GM18508 (cell line): ENCODE measurements around the gene HPCAL1.

Experiments
- ATAC-seq: cut with Tn5 transposase; IDR thresholded peaks from one replicate; pipeline ENCODE4 v1.9.1; 2021; ENCODE audit warnings: moderate number of reproducible peaks; ENCODE audit not compliant: insufficient read depth, unreplicated experiment

HPCAL1 gene

GRCh38 chr2:10413503-10413902, 110.8 kb downstream of the HPCAL1 start:
- ATAC-seq, result no peak

DNA sequence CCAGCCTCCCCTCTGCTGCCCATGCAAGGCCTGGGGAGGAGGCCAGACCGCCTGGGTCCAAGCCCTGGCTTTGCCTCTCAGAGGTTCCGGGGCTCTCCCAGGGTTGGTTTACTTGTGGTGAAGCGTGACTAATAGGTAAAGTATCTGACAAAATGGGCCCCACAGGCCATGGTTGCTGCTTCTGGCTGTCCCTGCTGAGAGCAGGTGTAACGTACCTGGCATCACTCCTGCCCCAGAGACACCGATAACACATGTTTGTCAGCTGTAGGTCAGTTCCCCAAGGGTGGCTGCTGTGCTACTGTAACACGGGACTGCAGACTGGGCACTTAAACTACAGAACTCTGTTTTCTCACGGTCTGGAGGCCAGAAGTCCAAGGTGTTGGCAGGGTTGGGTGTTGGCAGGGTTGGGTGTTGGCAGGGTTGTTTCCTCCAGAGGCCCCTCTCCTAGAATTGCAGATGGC, 111.3 kb downstream of the HPCAL1 start:
- no peak for ATAC-seq

GRCh38 chr2:10414591-10414990, 111.9 kb downstream of the HPCAL1 start:
- ATAC-seq, result no peak

DNA sequence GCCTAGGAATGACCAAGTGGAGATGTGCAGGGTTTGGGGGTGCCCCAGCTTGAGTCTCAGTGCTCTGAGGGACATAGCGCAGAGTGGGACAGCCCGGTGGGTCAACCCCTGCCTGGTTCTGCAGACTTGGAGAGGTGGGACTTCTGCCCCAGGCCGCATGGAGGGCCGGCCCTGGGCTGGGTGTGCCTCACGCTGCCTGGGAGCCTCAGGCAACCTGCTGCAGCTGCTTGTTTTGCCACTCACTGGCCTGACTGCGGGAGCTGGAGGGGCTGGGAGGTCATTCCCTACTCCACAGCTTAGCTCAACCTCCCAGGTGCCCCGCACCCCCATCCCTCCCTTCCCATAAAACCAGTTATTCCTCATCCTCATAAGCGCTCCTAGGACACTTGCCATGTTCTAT, 112.3 kb downstream of the HPCAL1 start:
- ATAC-seq, result no peak

GRCh38 chr2:10415640-10416039, 112.9 kb downstream of the HPCAL1 start:
- ATAC-seq, result no peak

DNA sequence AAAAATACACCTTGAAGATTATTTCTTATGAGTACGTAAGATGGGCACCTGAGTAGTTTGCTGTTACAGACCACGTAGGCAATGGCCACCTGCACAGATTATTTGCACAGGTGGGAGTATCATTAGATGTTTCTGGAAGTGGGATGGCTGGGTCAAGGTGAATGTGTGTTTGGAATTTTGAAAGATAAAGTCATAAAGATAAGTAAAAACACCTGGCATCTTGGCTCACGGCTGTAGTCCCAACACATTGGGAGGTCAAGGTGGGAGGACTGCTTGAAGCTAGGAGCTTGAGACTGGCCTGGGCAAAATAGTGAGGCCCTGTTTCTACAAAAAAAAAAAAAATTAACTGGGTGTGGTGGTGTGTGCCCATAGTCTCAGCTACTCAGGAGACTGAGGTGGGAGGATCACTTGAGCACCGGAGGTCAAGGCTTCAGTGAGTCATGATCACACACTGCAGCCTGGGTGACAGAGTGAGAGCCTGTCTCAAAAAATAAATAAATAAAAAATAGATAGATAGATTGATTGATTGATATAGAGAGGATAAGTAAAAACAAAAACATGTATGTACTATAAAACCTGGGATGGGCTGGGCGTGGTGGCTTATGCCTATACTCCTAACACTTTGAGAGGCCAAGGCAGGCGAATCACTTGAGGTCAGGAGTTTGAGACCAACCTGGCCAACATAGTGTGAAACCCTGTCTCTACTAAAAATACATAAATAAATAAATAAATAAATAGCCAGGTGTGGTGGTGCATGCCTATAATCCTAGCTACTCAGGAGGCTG, 115.0 kb downstream of the HPCAL1 start:
- ATAC-seq, result no peak

GRCh38 chr2:10419553-10420257, 117.0 kb downstream of the HPCAL1 start:
- ATAC-seq, result no peak

DNA sequence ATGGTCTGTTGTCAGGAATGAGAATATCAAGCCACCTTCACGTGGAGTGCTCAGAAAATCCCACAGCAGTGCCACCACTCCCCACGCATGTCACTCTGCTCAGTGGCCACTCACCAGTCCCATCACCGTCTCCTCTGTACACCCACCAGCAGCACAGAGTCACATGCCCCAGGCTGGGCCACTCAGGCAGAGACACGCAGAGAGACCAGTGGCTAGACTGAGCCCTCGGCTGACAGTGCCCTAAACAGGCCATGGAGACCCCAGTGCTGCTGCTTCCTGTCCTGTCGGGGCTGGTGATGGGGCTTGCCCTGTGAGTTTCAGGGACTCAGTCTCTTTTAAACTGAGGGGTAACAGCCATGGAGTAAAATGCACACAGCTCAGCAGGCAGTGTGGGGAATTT, 119.5 kb downstream of the HPCAL1 start:
- ATAC-seq, result no peak

DNA sequence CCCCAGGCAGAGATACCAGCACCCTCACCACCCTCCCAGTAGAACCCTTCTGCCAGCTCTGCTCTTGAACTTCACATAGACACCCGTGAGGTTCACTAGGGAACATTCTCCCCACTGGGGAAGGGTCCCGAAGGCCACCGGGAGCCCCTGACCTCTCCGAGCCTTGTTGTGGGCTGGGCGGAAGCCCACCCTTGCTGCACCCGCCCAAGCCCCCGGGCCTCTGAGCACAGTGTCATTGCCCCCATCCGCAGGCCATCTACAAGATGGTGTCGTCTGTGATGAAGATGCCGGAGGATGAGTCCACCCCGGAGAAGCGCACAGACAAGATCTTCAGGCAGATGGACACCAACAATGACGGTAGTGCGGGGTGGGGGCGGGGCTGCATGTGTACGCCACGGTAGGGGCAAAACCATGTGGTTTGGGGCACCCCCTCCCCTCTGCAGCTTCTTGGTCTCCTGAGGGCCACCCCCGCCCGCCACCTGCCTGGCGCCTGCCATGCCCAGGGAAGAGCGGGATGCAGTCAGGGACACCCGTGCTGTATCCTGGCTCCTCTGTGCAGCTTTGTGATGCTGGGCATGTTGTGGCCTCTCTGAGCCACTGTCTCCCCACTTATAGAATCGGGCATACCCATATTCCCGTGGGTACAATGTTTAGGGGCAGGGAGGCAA, 120.2 kb downstream of the HPCAL1 start:
- ATAC-seq, result no peak

DNA sequence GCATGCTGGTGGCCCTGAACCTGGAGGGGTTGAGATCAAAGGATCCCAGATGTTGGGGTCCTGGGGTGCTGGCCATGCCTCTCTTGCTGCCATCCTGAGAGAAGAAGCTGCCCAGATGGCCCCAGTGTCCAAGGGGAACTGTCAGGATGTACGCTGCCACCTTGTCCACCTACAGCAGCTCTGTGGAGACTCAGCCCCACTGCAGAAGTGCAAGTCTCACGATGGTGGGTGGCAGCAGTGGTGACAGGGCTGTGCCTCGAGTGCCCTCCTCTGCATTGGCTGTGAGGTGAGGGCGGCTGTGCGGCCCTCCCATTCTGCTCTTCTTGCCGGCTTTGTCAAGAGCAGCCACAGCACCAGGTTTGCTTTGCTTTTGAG, 120.7 kb downstream of the HPCAL1 start:
- no peak for ATAC-seq

DNA sequence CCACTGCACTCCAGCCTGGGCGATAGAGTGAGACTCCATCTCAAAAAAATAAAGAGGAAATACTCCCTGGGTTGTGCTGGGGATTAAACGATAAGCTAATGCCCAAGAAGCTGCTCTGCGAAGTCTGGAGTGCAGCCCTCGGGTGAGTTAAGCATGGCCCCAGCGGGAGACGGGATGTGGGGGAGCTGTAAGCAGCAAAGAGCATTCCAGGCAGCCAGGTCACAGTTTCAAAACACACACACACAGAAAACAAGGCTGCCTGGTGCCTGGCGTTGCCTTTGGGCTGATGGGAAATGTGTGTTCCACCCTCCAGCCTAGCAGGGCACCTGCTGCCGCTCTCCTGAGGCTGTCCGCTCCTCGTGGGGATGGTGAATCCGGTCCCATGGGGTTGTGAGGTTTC, 121.3 kb downstream of the HPCAL1 start:
- ATAC-seq, result no peak

DNA sequence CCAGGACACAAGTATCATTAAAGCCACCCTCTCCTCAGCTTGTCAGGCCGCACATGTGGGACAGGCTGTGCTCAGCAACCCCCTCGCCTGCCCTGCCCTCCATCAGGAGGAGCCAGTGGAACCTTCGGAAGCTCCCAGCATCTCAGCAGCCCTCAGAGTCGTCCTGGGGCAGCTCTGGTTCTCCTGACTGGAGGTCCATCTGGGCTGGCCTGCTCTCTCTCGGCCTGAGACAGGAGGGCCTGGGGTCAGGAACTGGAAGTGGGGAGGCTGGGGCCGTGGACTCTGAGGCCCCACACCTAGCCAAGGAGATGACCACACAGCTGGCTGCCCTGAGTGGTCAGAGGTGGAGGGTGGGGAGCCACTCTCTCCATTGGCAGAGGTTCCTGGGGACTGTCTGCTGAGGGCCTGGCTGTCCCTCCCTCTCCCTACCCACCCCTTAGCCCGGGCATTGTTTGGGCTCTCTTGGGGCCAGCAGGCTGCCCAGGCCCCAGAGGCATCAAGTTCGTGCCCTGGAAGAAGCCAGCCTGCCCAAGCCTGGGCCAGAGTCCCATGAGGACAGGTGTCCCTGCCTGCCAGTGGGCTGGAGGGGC, 122.3 kb downstream of the HPCAL1 start:
- ATAC-seq, result no peak

DNA sequence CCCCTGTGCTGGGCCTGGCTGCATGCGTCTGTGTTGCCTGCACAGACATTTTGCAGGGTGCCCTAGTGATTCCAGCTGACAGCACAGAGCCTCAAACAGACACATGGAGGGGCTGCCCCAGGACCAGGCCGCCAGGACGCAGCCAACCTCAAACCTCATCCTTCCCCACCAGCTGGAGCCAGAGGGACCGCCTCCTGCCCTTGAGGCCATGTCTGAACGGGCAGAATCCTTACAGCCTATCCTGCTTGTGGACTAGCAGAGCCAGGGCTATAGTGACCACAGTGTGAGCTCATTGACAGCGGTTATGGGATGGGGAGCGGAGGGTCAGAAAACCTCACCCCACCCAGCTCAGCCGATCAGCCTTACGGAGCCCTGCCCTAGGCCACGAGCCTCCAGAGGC, 123.0 kb downstream of the HPCAL1 start:
- no peak for ATAC-seq

DNA sequence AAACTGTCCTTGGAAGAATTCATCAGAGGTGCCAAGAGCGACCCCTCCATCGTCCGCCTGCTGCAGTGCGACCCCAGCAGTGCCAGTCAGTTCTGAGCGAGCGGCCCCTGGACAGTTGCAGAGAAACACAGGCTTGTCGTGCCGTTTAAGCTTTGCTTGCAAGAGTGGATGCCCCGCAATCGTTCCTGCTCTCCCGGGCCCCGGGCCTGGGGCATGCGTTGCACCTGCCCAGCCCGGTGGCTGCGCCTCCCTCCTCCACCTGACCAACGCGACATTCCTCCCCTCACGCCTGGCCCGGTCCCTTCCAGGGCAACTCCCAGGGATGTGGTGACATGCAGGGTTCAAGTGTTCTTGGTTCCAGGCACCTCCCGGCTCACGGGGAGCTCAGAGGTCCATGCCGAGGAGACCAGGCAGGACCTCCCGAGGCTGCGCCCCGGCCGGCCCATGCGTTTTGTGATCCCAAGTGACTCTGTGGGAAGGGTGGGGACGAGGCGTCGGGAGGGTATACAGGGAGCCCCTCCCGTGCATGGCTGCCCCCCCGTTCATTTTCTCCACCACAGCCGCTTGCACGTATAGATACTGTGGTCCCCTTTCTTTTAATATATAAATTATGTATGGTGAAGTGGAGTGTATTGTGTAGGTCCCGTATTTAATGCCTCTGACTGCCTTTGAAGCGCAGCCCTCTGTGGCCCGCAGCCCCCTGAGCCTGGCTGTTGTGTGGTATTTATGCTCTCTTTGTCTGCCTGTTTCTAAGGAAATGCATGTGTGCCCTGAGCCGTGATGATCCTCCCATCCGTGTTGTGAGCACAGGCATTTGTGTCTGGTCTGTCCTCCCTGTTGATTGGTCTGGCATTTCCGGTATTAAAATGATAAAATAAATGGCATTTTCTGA, 124.3 kb downstream of the HPCAL1 start:
- ATAC-seq, result no peak

- ATAC-seq, result no peak
These were observed 124.9 kb downstream of the HPCAL1 start for GRCh38 chr2:10427618-10427949.

DNA sequence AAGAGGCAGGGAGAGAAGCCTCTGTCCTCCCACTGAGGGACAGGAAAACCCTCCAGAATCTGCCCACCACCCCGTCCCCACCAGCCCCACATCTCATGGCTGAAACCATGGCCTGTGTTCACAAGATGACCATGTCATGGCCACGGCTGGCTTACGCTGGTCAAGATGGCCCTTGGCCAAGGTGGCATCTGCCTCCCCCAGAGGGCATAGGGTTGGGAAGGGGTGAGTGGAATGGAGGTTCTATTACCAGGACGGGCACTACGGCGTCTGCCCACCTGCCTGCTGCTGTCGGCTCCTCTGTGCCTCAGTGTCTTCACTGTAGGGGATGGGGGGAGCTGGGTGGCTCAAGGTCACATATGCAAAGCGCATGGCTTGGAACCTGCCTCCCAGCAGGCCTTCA, 125.7 kb downstream of the HPCAL1 start:
- no peak for ATAC-seq

GRCh38 chr2:10428924-10429323, 126.2 kb downstream of the HPCAL1 start:
- no peak for ATAC-seq

- ATAC-seq, result no peak
These were observed 128.3 kb downstream of the HPCAL1 start for GRCh38 chr2:10430886-10431622.

DNA sequence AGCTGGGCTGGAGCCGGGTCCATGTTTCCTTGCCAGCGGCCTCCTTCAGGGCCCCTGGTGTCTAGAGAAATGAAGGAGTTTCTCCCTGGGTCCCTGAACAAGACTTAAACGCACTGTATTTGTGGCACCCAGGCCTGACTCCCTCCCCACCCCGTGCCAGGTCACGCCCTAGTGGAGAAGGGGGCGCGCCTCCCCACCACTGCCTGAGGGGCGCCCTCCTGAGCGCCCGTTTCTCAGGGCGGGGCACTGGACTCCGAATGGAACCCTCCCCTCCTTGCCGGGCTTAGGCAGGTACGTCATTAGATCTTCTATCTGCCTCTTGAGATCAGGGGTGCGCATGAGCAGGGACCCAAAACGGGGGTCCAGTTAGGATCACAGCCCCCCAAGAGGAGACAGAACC, 129.1 kb downstream of the HPCAL1 start:
- no peak for ATAC-seq
